Measurements from ENCODE around the gene CNTN5.

Gene CNTN5

GRCh38 chr11:99162819-99163218 is 142.1 kb downstream of the CNTN5 start (continued):
- TF ChIP-seq MYNN (tag by site-specific recombination; IDR thresholded peaks at IDR 0.05; ENCODE audit: borderline replicate concordance) (no peak), ZNF157 (tag by site-specific recombination; IDR thresholded peaks at IDR 0.05) (no peak), ZEB2 (tag by site-specific recombination; IDR thresholded peaks at IDR 0.05) (no peak), ZNF24 (tag by site-specific recombination; IDR thresholded peaks at IDR 0.05) (no peak), ZBTB21 (tag by site-specific recombination; IDR thresholded peaks at IDR 0.05) (no peak), ZNF558 (tag by site-specific recombination; IDR thresholded peaks at IDR 0.05) (no peak), ZNF629 (tag by site-specific recombination; IDR thresholded peaks at IDR 0.05) (no peak), ZNF596 (tag by site-specific recombination; IDR thresholded peaks at IDR 0.05) (no peak), ZNF354C (tag by site-specific recombination; IDR thresholded peaks at IDR 0.05; ENCODE audit: borderline replicate concordance, low read depth) (no peak), SCRT1 (tag by site-specific recombination; IDR thresholded peaks at IDR 0.05; ENCODE audit: borderline replicate concordance) (no peak), ZFP69B (tag by site-specific recombination; IDR thresholded peaks at IDR 0.05) (no peak)
- TF ChIP-seq, protein P1, sequence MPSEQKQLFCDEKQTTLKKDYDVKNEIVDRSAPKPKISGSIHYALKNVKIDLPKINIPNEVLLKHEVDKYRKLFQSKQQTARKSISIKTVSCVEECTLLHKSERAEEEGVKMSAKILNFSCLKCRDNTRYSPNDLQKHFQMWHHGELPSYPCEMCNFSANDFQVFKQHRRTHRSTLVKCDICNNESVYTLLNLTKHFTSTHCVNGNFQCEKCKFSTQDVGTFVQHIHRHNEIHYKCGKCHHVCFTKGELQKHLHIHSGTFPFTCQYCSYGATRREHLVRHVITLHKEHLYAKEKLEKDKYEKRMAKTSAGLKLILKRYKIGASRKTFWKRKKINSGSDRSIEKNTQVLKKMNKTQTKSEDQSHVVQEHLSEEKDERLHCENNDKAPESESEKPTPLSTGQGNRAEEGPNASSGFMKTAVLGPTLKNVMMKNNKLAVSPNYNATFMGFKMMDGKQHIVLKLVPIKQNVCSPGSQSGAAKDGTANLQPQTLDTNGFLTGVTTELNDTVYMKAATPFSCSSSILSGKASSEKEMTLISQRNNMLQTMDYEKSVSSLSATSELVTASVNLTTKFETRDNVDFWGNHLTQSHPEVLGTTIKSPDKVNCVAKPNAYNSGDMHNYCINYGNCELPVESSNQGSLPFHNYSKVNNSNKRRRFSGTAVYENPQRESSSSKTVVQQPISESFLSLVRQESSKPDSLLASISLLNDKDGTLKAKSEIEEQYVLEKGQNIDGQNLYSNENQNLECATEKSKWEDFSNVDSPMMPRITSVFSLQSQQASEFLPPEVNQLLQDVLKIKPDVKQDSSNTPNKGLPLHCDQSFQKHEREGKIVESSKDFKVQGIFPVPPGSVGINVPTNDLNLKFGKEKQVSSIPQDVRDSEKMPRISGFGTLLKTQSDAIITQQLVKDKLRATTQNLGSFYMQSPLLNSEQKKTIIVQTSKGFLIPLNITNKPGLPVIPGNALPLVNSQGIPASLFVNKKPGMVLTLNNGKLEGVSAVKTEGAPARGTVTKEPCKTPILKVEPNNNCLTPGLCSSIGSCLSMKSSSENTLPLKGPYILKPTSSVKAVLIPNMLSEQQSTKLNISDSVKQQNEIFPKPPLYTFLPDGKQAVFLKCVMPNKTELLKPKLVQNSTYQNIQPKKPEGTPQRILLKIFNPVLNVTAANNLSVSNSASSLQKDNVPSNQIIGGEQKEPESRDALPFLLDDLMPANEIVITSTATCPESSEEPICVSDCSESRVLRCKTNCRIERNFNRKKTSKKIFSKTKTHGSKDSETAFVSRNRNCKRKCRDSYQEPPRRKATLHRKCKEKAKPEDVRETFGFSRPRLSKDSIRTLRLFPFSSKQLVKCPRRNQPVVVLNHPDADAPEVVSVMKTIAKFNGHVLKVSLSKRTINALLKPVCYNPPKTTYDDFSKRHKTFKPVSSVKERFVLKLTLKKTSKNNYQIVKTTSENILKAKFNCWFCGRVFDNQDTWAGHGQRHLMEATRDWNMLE (tag by site-specific recombination; conservative IDR thresholded peaks at IDR 0.05; ENCODE audit: low read depth), result no peak

DNA sequence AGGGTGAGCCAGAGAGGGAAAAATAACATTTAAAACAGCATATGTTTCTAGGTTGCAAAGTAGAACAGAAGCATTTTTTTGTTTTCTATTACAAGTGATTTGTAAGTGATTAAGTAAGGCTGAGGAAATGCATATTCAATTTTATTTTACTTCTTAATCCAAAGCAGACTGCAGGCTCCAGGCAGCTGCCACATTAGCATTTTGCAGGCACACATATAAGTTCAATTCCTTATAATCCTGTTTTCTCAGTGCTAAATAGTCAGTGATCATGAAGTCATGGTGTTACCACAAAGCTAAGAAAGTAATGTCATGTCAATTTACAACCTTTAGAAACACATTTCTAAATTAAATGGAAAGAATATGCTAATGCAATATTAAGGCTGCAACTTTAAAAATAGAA is 149.8 kb downstream of the CNTN5 start:
- Histone ChIP-seq H3K27ac (ENCODE audit: extremely low read depth, low read depth, low read length) (no peak overlapping the region), H3K4me3 (ENCODE audit: low read depth, low read length) (no peak overlapping the region), H3K9me3 (ENCODE audit: control insufficient read depth, insufficient read depth, low read depth, low read length) (no peaks in the 10 kb centered on the region), H3K36me3 (ENCODE audit: control insufficient read depth in 2 of 2, insufficient read depth in 1 of 2, low read length in 2 of 2) (no peaks in the 10 kb centered on the region), H3K4me1 (ENCODE audit: control insufficient read depth, insufficient read depth, low read length) (no peaks in the 10 kb centered on the region)
- ChIA-PET POLR2A (no interaction called here), CTCF (no interaction called here)
- no peak for TF ChIP-seq ZFP37 (tag by site-specific recombination; IDR thresholded peaks at IDR 0.05)
- TF ChIP-seq ZNF302 (tag by site-specific recombination; IDR thresholded peaks at IDR 0.05; ENCODE audit: low read depth), result no peak
- no peak for TF ChIP-seq SCRT1 (tag by site-specific recombination; IDR thresholded peaks at IDR 0.05; ENCODE audit: borderline replicate concordance)
- no peak for TF ChIP-seq ZXDB (tag by site-specific recombination; IDR thresholded peaks at IDR 0.05)
- TF ChIP-seq ZNF660 (tag by site-specific recombination; IDR thresholded peaks at IDR 0.05), result no peak
- TF ChIP-seq ZNF23 (tag by site-specific recombination; IDR thresholded peaks at IDR 0.05; ENCODE audit: borderline replicate concordance), result no peak
- no peak for TF ChIP-seq ZNF549 (tag by site-specific recombination; IDR thresholded peaks at IDR 0.05)
- no peak for TF ChIP-seq ZNF768 (tag by site-specific recombination; IDR thresholded peaks at IDR 0.05)
- no peak for TF ChIP-seq ZNF10 (tag by site-specific recombination; IDR thresholded peaks at IDR 0.05)
- TF ChIP-seq ZNF169 (tag by site-specific recombination; IDR thresholded peaks at IDR 0.05), result no peak
- TF ChIP-seq ZNF596 (tag by site-specific recombination; IDR thresholded peaks at IDR 0.05), result no peak
- no peak for TF ChIP-seq ZNF548 (tag by site-specific recombination; IDR thresholded peaks at IDR 0.05)
- TF ChIP-seq SETDB1 (IDR thresholded peaks at IDR 0.05; ENCODE audit: insufficient read length, low read length), result no peak
- no peak for TF ChIP-seq ZNF16 (tag by site-specific recombination; IDR thresholded peaks at IDR 0.05; ENCODE audit: low read depth)
- TF ChIP-seq ZNF114 (tag by site-specific recombination; IDR thresholded peaks at IDR 0.05), result no peak
- no peak for TF ChIP-seq ZNF202 (tag by site-specific recombination; IDR thresholded peaks at IDR 0.05; ENCODE audit: borderline replicate concordance)
- TF ChIP-seq ZNF416 (tag by site-specific recombination; IDR thresholded peaks at IDR 0.05), result no peak
- TF ChIP-seq ZNF138 (tag by site-specific recombination; IDR thresholded peaks at IDR 0.05; ENCODE audit: borderline replicate concordance), result no peak
- no peak for TF ChIP-seq ZNF311 (tag by site-specific recombination; IDR thresholded peaks at IDR 0.05; ENCODE audit: borderline replicate concordance)

All from HEK293 (cell line).